HL-60 (cell line): ENCODE measurements around the gene NANOS1.

Source experiments
- DNase-seq, 2 experiments: peaks; one replicate each; pipeline ENCODE4 v3.0.0-alpha.2; 2010 to 2020; ENCODE audit warnings: low read depth in 1 of 2, low spot score in 1 of 2
- H3K27ac ChIP-seq: fragments of 250-450 bp; sonication (Bioruptor Pico); replicated peaks from 2 replicates; pipeline ENCODE4 v1.5.1; 2020; ENCODE audit warnings: mild to moderate bottlenecking, moderate library complexity
- H3K27me3 ChIP-seq: fragments of 250-450 bp; sonication (Bioruptor Pico); 2 replicates; pipeline ENCODE4 v1.5.1; 2021; ENCODE audit warnings: mild to moderate bottlenecking, moderate library complexity; ENCODE audit not compliant: insufficient read depth, poor library complexity, severe bottlenecking
- H3K4me3 ChIP-seq: replicated peaks from 2 replicates; pipeline ENCODE4 v1.5.1; 2011; ENCODE audit warnings: mild to moderate bottlenecking, control low read depth, low read length; ENCODE audit not compliant: insufficient read depth
- CTCF ChIP-seq: IDR thresholded peaks from one replicate; pipeline ENCODE4 v1.5.1; 2011; ENCODE audit warnings: low read length, control low read depth, inconsistent platforms; ENCODE audit not compliant: insufficient read depth
- GABPA ChIP-seq: IDR thresholded peaks from 2 replicates; pipeline ENCODE4 v1.6.1; 2012; ENCODE audit warnings: low read depth
- POLR2AphosphoS5 ChIP-seq: IDR thresholded peaks from 2 replicates; pipeline ENCODE4 v1.6.1; 2012; ENCODE audit warnings: low read depth
- REST ChIP-seq: IDR thresholded peaks from 2 replicates; pipeline ENCODE4 v1.6.1; 2012; ENCODE audit warnings: low read depth; ENCODE audit not compliant: insufficient replicate concordance
- SPI1 ChIP-seq: IDR thresholded peaks from 2 replicates; pipeline ENCODE4 v1.6.1; 2012; ENCODE audit warnings: low read depth, mild to moderate bottlenecking, borderline replicate concordance

The NANOS1 gene

GRCh38 chr10:118998183-118998582 is 31.3 kb upstream of the NANOS1 start:
- Histone ChIP-seq H3K4me3 (no peak overlapping the region), H3K27ac (no peak overlapping the region), H3K27me3 (no peaks in the 10 kb centered on the region)
- no peak for DNase-seq
- no peak for TF ChIP-seq GABPA
- no peak for TF ChIP-seq SPI1
- no peak for TF ChIP-seq CTCF
- TF ChIP-seq POLR2AphosphoS5 = no peak
- TF ChIP-seq REST = no peak

GRCh38 chr10:119001717-119002500 is 27.6 kb upstream of the NANOS1 start:
- no peak for DNase-seq
- H3K4me3 ChIP-seq = no peak overlapping the region
- no peak overlapping the region for H3K27ac ChIP-seq
- no peaks in the 10 kb centered on the region for H3K27me3 ChIP-seq
- TF ChIP-seq POLR2AphosphoS5 (no peak), CTCF (no peak), REST (no peak), GABPA (no peak), SPI1 (no peak)

- DNase-seq = no peak
- no peak overlapping the region for H3K27ac ChIP-seq
- no peak for TF ChIP-seq CTCF
- no peak for TF ChIP-seq REST
- TF ChIP-seq POLR2AphosphoS5 = no peak
- no peak for TF ChIP-seq GABPA
- no peak for TF ChIP-seq SPI1
These were observed 25.8 kb upstream of the NANOS1 start for GRCh38 chr10:119003572-119004289.

More at GRCh38 chr10:119003572-119004289, 25.8 kb upstream of the NANOS1 start:
- H3K27me3 ChIP-seq = no peaks in the 10 kb centered on the region
- H3K4me3 ChIP-seq = no peak overlapping the region
